GM12874 (cell line): ENCODE data around the gene WDR70.

Experiments
- CTCF ChIP-seq: IDR thresholded peaks from 2 replicates; pipeline ENCODE4 v1.5.1; 2011; ENCODE audit warnings: low read depth, mild to moderate bottlenecking, control low read depth, low read length, moderate library complexity; ENCODE audit not compliant: insufficient read depth

The WDR70 gene

GRCh38 chr5:37717613-37718431, 338.7 kb downstream of the WDR70 start:
- no peak for TF ChIP-seq CTCF

- no peak for TF ChIP-seq CTCF
These were observed 341.4 kb downstream of the WDR70 start for GRCh38 chr5:37720550-37720952.

- no peak for TF ChIP-seq CTCF
These were observed 342.3 kb downstream of the WDR70 start for GRCh38 chr5:37721447-37721871.

- TF ChIP-seq CTCF: no peak
These were observed 343.4 kb downstream of the WDR70 start for GRCh38 chr5:37722236-37723161.

GRCh38 chr5:37723162-37723961, 344.2 kb downstream of the WDR70 start:
- peak; percentile 50 for TF ChIP-seq CTCF

GRCh38 chr5:37724395-37725125, 345.4 kb downstream of the WDR70 start:
- no peak for TF ChIP-seq CTCF
